ENCODE results near the gene AGAP1.
A peak's percentile ranks its signal among the peaks of the same experiment; 100 is the strongest.
"Not testable (repeated sequence)": the region's sequence is repeated elsewhere in the genome, so short reads cannot be mapped to it uniquely, and the experiment has no call there.

AGAP1 gene

GRCh38 chr2:235935773-235936172 is 441.9 kb downstream of the AGAP1 start:
- DNase-seq: no peak

- no peak for DNase-seq
Observed at GRCh38 chr2:235936493-235936892, 442.6 kb downstream of the AGAP1 start.

GRCh38 chr2:235937087-235937486 is 443.2 kb downstream of the AGAP1 start:
- DNase-seq: no peak

GRCh38 chr2:235937526-235937925 is 443.7 kb downstream of the AGAP1 start:
- DNase-seq: no peak

- no peak for DNase-seq
Observed at GRCh38 chr2:235937936-235938335, 444.1 kb downstream of the AGAP1 start.

GRCh38 chr2:235938611-235939010 is 444.8 kb downstream of the AGAP1 start:
- DNase-seq: no peak

- no peak for DNase-seq
Observed at GRCh38 chr2:235939471-235939870, 445.6 kb downstream of the AGAP1 start.

GRCh38 chr2:235940330-235940729 is 446.5 kb downstream of the AGAP1 start:
- no peak for DNase-seq

GRCh38 chr2:235944591-235944990 is 450.7 kb downstream of the AGAP1 start:
- no peak for DNase-seq

GRCh38 chr2:235945608-235946140 is 451.8 kb downstream of the AGAP1 start:
- DNase-seq: no peak

- DNase-seq: no peak
Observed at GRCh38 chr2:235946590-235946989, 452.7 kb downstream of the AGAP1 start.

- DNase-seq: not testable (repeated sequence)
Observed at GRCh38 chr2:235947055-235947454, 453.2 kb downstream of the AGAP1 start.

GRCh38 chr2:235949567-235950472 is 456.0 kb downstream of the AGAP1 start:
- no peak for DNase-seq

GRCh38 chr2:235950473-235950809 is 456.6 kb downstream of the AGAP1 start:
- DNase-seq: no peak

- no peak for DNase-seq
Observed at GRCh38 chr2:235951493-235951892, 457.6 kb downstream of the AGAP1 start.

- no peak for DNase-seq
Observed at GRCh38 chr2:235951982-235952381, 458.1 kb downstream of the AGAP1 start.

GRCh38 chr2:235952714-235953113 is 458.9 kb downstream of the AGAP1 start:
- DNase-seq: no peak

- no peak for DNase-seq
Observed at GRCh38 chr2:235954281-235954680, 460.4 kb downstream of the AGAP1 start.

- no peak for DNase-seq
Observed at GRCh38 chr2:235954888-235955480, 461.1 kb downstream of the AGAP1 start.

- DNase-seq: no peak
Observed at GRCh38 chr2:235955664-235956063, 461.8 kb downstream of the AGAP1 start.

- no peak for DNase-seq
Observed at GRCh38 chr2:235956281-235956970, 462.6 kb downstream of the AGAP1 start.

- peak; percentile 38 for DNase-seq
Observed at GRCh38 chr2:235957251-235957650, 463.4 kb downstream of the AGAP1 start.

GRCh38 chr2:235958221-235958930 is 464.5 kb downstream of the AGAP1 start:
- DNase-seq: no peak

All from NCI-H146 (cell line).